ENCODE data around the gene PCBP3. TPM values are rescaled to one million over a fixed set of nuclear protein-coding genes. Genes with fewer than 3 reads are reported as not detected.

Gene PCBP3
- total and polyA plus RNA-seq, 2 of the 13 experiments (the other 11 are each of a cell fraction or from before 2014, with no cell fraction given), result not detected

DNA sequence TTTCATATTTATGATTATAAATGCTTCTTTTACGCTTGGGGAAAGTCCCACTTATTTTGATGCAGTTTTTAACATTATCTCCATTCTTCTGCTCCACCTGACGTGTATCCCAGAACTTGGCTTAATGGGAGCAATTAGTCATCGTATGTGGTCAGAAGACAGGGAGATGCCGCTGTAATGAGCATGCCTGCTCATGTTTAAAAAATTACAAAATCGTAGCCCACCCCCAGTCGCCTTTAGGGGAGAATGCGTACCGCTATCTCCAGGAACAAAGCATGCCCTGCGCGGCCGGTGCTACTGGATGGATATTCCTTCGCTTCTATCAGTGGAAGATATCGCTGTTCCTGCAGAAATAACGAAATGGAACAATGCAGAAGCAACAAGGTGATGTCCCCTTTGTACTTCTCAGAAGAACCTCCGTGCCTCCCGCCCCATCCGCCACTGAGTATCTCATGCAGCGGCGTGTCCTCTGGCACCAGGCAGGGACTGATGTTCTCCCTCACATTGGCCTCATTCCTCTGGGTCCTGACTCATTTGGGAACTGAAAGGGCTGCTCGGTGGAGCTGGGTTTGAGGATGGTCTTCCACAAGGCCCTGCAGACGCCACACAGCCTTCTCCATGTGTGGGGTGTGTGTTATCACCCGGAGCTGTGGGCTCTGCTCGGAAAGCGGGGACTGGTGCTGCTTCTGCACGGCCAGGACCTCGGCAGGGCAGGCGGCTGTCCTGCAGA lies 221.7 kb downstream of the PCBP3 start:
- H2AFZ ChIP-seq (ENCODE audit: low read length), result no peak overlapping the region
- ChIA-PET CTCF (ENCODE audit: low intra/inter-chr PET ratio, low total read pairs) (no interaction called here), POLR2A (no interaction called here)
- intact Hi-C loops (cut with micrococcal nuclease; ENCODE audit: unreplicated experiment) (no loop called here), in situ Hi-C loops (cut with HindIII; ENCODE audit: extremely low pct_ligation_motif_present, low pct_unique_long_range_greater_than_20kb) (no loop called here)
- H3K36me3 ChIP-seq (replicated peaks in 1 of 2; ENCODE audit: control insufficient read depth in 1 of 2, insufficient read depth in 2 of 2, low read length in 2 of 2), result no peaks in the 10 kb centered on the region
- TF ChIP-seq ONECUT2 (CRISPR knock-in tag; IDR thresholded peaks at IDR 0.05), result no peak
- TF ChIP-seq ZNF883 (CRISPR knock-in tag; IDR thresholded peaks at IDR 0.05; ENCODE audit: not compliant biosample characterization), result no peak
- no peak for TF ChIP-seq ZSCAN29 (CRISPR knock-in tag; conservative IDR thresholded peaks at IDR 0.05)
- TF ChIP-seq SNAI1 (CRISPR knock-in tag; IDR thresholded peaks at IDR 0.05; ENCODE audit: borderline replicate concordance), result no peak
- TF ChIP-seq ZNF496 (CRISPR knock-in tag; IDR thresholded peaks at IDR 0.05; ENCODE audit: insufficient replicate concordance), result no peak
- TF ChIP-seq, protein P1, sequence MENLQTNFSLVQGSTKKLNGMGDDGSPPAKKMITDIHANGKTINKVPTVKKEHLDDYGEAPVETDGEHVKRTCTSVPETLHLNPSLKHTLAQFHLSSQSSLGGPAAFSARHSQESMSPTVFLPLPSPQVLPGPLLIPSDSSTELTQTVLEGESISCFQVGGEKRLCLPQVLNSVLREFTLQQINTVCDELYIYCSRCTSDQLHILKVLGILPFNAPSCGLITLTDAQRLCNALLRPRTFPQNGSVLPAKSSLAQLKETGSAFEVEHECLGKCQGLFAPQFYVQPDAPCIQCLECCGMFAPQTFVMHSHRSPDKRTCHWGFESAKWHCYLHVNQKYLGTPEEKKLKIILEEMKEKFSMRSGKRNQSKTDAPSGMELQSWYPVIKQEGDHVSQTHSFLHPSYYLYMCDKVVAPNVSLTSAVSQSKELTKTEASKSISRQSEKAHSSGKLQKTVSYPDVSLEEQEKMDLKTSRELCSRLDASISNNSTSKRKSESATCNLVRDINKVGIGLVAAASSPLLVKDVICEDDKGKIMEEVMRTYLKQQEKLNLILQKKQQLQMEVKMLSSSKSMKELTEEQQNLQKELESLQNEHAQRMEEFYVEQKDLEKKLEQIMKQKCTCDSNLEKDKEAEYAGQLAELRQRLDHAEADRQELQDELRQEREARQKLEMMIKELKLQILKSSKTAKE (CRISPR knock-in tag; IDR thresholded peaks at IDR 0.05; ENCODE audit: borderline replicate concordance), result no peak
- TF ChIP-seq ZNF256 (CRISPR knock-in tag; conservative IDR thresholded peaks at IDR 0.05), result no peak
- no TSS peak for BruUV-seq (replicated peaks)
- no peaks in the 10 kb centered on the region for H3K79me2 ChIP-seq (ENCODE audit: insufficient read depth, low read length)
- H3K27me3 ChIP-seq (ENCODE audit: control insufficient read depth in 1 of 2, insufficient read depth in 2 of 2, low read length in 2 of 2), result peaks cover 9 to 86% of the 10 kb centered on the region in 2 experiments
- no peaks in the 10 kb centered on the region for H4K20me1 ChIP-seq (ENCODE audit: insufficient read depth, low read length)
- WGBS (ENCODE audit: low lambda C conversion rate), result 40% methylated on average over 21 of the region's 27 CpGs
- no peak overlapping the region for H3K4me2 ChIP-seq (ENCODE audit: low read depth, low read length)
- H3K4me1 ChIP-seq (ENCODE audit: insufficient read depth, low read length), result no peaks in the 10 kb centered on the region
- no peak overlapping the region for H3K4me3 ChIP-seq (replicated peaks in 1 of 3; ENCODE audit: insufficient read depth in 1 of 3, low read depth in 2 of 3, low read length in 3 of 3)
- no peak overlapping the region for H3K27ac ChIP-seq (ENCODE audit: extremely low read length, insufficient read depth, low read length)
- ATAC-seq (no peak), FAIRE-seq (no peak), DNase-seq (ENCODE audit: low spot score) (no peak)
- H3K9ac ChIP-seq (ENCODE audit: insufficient read depth, low read depth, low read length), result no peak overlapping the region
- H3K9me3 ChIP-seq (ENCODE audit: low read length), result no peaks in the 10 kb centered on the region

Measured in HepG2 (cell line).